HG03469 (cell line): ENCODE results near the gene PODN.

Experiments used
- ATAC-seq: cut with Tn5 transposase; IDR thresholded peaks from one replicate; pipeline ENCODE4 v1.9.1; 2021; ENCODE audit warnings: mild to moderate bottlenecking, moderate library complexity, moderate number of reproducible peaks; ENCODE audit not compliant: unreplicated experiment

The PODN gene

GRCh38 chr1:53111693-53112092 is 49.7 kb downstream of the PODN start:
- ATAC-seq: no peak

- no peak for ATAC-seq
Measured at GRCh38 chr1:53112271-53112774, 50.3 kb downstream of the PODN start.

- ATAC-seq: no peak
Measured at GRCh38 chr1:53112861-53113260, 50.8 kb downstream of the PODN start.

- no peak for ATAC-seq
Measured at GRCh38 chr1:53114090-53114489, 52.1 kb downstream of the PODN start.

GRCh38 chr1:53114581-53115400 is 52.8 kb downstream of the PODN start:
- ATAC-seq: no peak

- ATAC-seq: no peak
Measured at GRCh38 chr1:53115403-53116306, 53.6 kb downstream of the PODN start.

GRCh38 chr1:53116307-53116810 is 54.3 kb downstream of the PODN start:
- ATAC-seq: no peak

- ATAC-seq: no peak
Measured at GRCh38 chr1:53116933-53117600, 55.1 kb downstream of the PODN start.

GRCh38 chr1:53117836-53118235 is 55.8 kb downstream of the PODN start:
- ATAC-seq: no peak

GRCh38 chr1:53120659-53121058 is 58.6 kb downstream of the PODN start:
- no peak for ATAC-seq

GRCh38 chr1:53121319-53122172 is 59.5 kb downstream of the PODN start:
- ATAC-seq: no peak

- no peak for ATAC-seq
Measured at GRCh38 chr1:53122201-53122885, 60.3 kb downstream of the PODN start.

- ATAC-seq: no peak
Measured at GRCh38 chr1:53122961-53123413, 61.0 kb downstream of the PODN start.

GRCh38 chr1:53123453-53124140 is 61.6 kb downstream of the PODN start:
- no peak for ATAC-seq

GRCh38 chr1:53125122-53125521 is 63.1 kb downstream of the PODN start:
- ATAC-seq: no peak

GRCh38 chr1:53125623-53126360 is 63.8 kb downstream of the PODN start:
- ATAC-seq: no peak

- no peak for ATAC-seq
Measured at GRCh38 chr1:53126495-53126894, 64.5 kb downstream of the PODN start.

GRCh38 chr1:53127546-53127945 is 65.5 kb downstream of the PODN start:
- no peak for ATAC-seq
